ENCODE results near the gene MYH11. TPM values are rescaled to one million over a fixed set of nuclear protein-coding genes. Genes with fewer than 3 reads are reported as not detected.

Gene MYH11
- total and polyA plus RNA-seq, 5 donors, result 70.6 to 420 (median 110) TPM

GRCh38 chr16:15775663-15776304 lies 81.0 kb downstream of the MYH11 start:
- WGBS, result 63% methylated on average over 7 of the region's 7 CpGs
- no peaks in the 10 kb centered on the region for H3K4me1 ChIP-seq (ENCODE audit: control insufficient read depth, insufficient read depth, low read length)
- ATAC-seq, result no peak
- intact Hi-C loops (cut with DNase I), result loop anchor here in 2 of 4 donors (10.0 kb wide), 2 partner anchors 49 to 339 kb away; no protein-coding TSS in a partner anchor
- no peak overlapping the region for H3K27ac ChIP-seq (ENCODE audit: low read length)
- DNase-seq, result no peak
- no peak overlapping the region for H3K4me3 ChIP-seq (ENCODE audit: low read length)
- no peaks in the 10 kb centered on the region for H3K9me3 ChIP-seq (ENCODE audit: control insufficient read depth, low read length)
- H3K27me3 ChIP-seq (ENCODE audit: control insufficient read depth, insufficient read depth), result no peaks in the 10 kb centered on the region

GRCh38 chr16:15775209-15775608 lies 81.6 kb downstream of the MYH11 start:
- H3K4me1 ChIP-seq (ENCODE audit: control insufficient read depth, insufficient read depth, low read length), result no peaks in the 10 kb centered on the region
- no peak overlapping the region for H3K4me3 ChIP-seq (ENCODE audit: low read length)
- no peaks in the 10 kb centered on the region for H3K27me3 ChIP-seq (ENCODE audit: control insufficient read depth, insufficient read depth)
- no peaks in the 10 kb centered on the region for H3K9me3 ChIP-seq (ENCODE audit: control insufficient read depth, low read length)
- DNase-seq, result no peak
- intact Hi-C loops (cut with DNase I), result loop anchor here in 2 of 4 donors (10.0 kb wide), 2 partner anchors 50 to 340 kb away; no protein-coding TSS in a partner anchor
- no peak for ATAC-seq
- no peak overlapping the region for H3K27ac ChIP-seq (ENCODE audit: low read length)

- ATAC-seq (no peak), DNase-seq (no peak)
- WGBS, result 51% methylated on average over 6 of the region's 6 CpGs
- Histone ChIP-seq H3K9me3 (ENCODE audit: control insufficient read depth, low read length) (no peaks in the 10 kb centered on the region), H3K27me3 (ENCODE audit: control insufficient read depth, insufficient read depth) (no peaks in the 10 kb centered on the region), H3K4me3 (ENCODE audit: low read length) (no peak overlapping the region), H3K27ac (ENCODE audit: low read length) (no peak overlapping the region), H3K4me1 (ENCODE audit: control insufficient read depth, insufficient read depth, low read length) (no peaks in the 10 kb centered on the region)
- intact Hi-C loops (cut with DNase I), result loop anchor here in 3 of 4 donors (5.0 to 10.0 kb wide), 3 partner anchors 38 to 341 kb away; no protein-coding TSS in a partner anchor
These were observed 82.9 kb downstream of the MYH11 start for GRCh38 chr16:15773968-15774367.

- no peak overlapping the region for H3K4me3 ChIP-seq (ENCODE audit: low read length)
- H3K27ac ChIP-seq (ENCODE audit: low read length), result no peak overlapping the region
- no peaks in the 10 kb centered on the region for H3K9me3 ChIP-seq (ENCODE audit: control insufficient read depth, low read length)
- intact Hi-C loops (cut with DNase I), result loop anchor here in 3 of 4 donors (5.0 to 10.0 kb wide), 3 partner anchors 40 to 342 kb away; no protein-coding TSS in a partner anchor
- WGBS, result 81% methylated on average over 11 of the region's 11 CpGs
- H3K27me3 ChIP-seq (ENCODE audit: control insufficient read depth, insufficient read depth), result no peaks in the 10 kb centered on the region
- ATAC-seq (no peak), DNase-seq (no peak)
- H3K4me1 ChIP-seq (ENCODE audit: control insufficient read depth, insufficient read depth, low read length), result no peaks in the 10 kb centered on the region
These were observed 84.1 kb downstream of the MYH11 start for GRCh38 chr16:15772579-15773293.

- no peaks in the 10 kb centered on the region for H3K4me1 ChIP-seq (ENCODE audit: control insufficient read depth, insufficient read depth, low read length)
- no peak overlapping the region for H3K27ac ChIP-seq (ENCODE audit: low read length)
These were observed 85.1 kb downstream of the MYH11 start for GRCh38 chr16:15771694-15772093.

GRCh38 chr16:15770512-15770911 lies 86.3 kb downstream of the MYH11 start:
- H3K27ac ChIP-seq (ENCODE audit: low read length), result peak overlapping the region; percentile 75
- no peaks in the 10 kb centered on the region for H3K9me3 ChIP-seq (ENCODE audit: control insufficient read depth, low read length)
- no peaks in the 10 kb centered on the region for H3K27me3 ChIP-seq (ENCODE audit: control insufficient read depth, insufficient read depth)
- 36% methylated on average over 3 of the region's 3 CpGs for WGBS
- intact Hi-C loops (cut with DNase I), result loop anchor here in 3 of 4 donors (5.0 to 10.0 kb wide), 3 partner anchors 42 to 344 kb away; no protein-coding TSS in a partner anchor
- DNase-seq (no peak), ATAC-seq (peak; percentile 55 to 78)
- no peak overlapping the region for H3K4me3 ChIP-seq (ENCODE audit: low read length)
- no peaks in the 10 kb centered on the region for H3K4me1 ChIP-seq (ENCODE audit: control insufficient read depth, insufficient read depth, low read length)

More at GRCh38 chr16:15771694-15772093, 85.1 kb downstream of the MYH11 start:
- Histone ChIP-seq H3K4me3 (ENCODE audit: low read length) (no peak overlapping the region), H3K9me3 (ENCODE audit: control insufficient read depth, low read length) (no peaks in the 10 kb centered on the region), H3K27me3 (ENCODE audit: control insufficient read depth, insufficient read depth) (no peaks in the 10 kb centered on the region)
- intact Hi-C loops (cut with DNase I), result loop anchor here in 3 of 4 donors (5.0 to 10.0 kb wide), 3 partner anchors 41 to 343 kb away; no protein-coding TSS in a partner anchor
- ATAC-seq (no peak), DNase-seq (no peak)
- 93% methylated on average over 7 of the region's 7 CpGs for WGBS

- Histone ChIP-seq H3K27me3 (ENCODE audit: control insufficient read depth, insufficient read depth) (no peaks in the 10 kb centered on the region), H3K9me3 (ENCODE audit: control insufficient read depth, low read length) (no peaks in the 10 kb centered on the region), H3K27ac (ENCODE audit: low read length) (peak overlapping the region; percentile 75), H3K4me3 (ENCODE audit: low read length) (no peak overlapping the region), H3K4me1 (ENCODE audit: control insufficient read depth, insufficient read depth, low read length) (no peaks in the 10 kb centered on the region)
- intact Hi-C loops (cut with DNase I), result loop anchor here in 3 of 4 donors (5.0 to 10.0 kb wide), 3 partner anchors 42 to 345 kb away; no protein-coding TSS in a partner anchor
- 28% methylated on average over 7 of the region's 7 CpGs for WGBS
- DNase-seq, result peak; percentile 78 to 87 (median 80)
- ATAC-seq, result peak; percentile 85 to 93
These were observed 86.7 kb downstream of the MYH11 start for GRCh38 chr16:15770107-15770506.

- DNase-seq (no peak), ATAC-seq (no peak)
- 94% methylated on average over 8 of the region's 8 CpGs for WGBS
- intact Hi-C loops (cut with DNase I), result loop anchor here in 2 of 4 donors (5.0 to 10.0 kb wide), 3 partner anchors 48 to 356 kb away; no protein-coding TSS in a partner anchor
- no peaks in the 10 kb centered on the region for H3K9me3 ChIP-seq (ENCODE audit: control insufficient read depth, low read length)
- H3K27me3 ChIP-seq (ENCODE audit: control insufficient read depth, insufficient read depth), result no peaks in the 10 kb centered on the region
- H3K4me1 ChIP-seq (ENCODE audit: control insufficient read depth, insufficient read depth, low read length), result no peaks in the 10 kb centered on the region
- H3K4me3 ChIP-seq (ENCODE audit: low read length), result no peak overlapping the region
- peak overlapping the region; percentile 2 for H3K27ac ChIP-seq (ENCODE audit: low read length)
These were observed 87.6 kb downstream of the MYH11 start for GRCh38 chr16:15769239-15769638.

GRCh38 chr16:15768201-15768600 lies 88.6 kb downstream of the MYH11 start:
- Histone ChIP-seq H3K4me1 (ENCODE audit: control insufficient read depth, insufficient read depth, low read length) (no peaks in the 10 kb centered on the region), H3K9me3 (ENCODE audit: control insufficient read depth, low read length) (no peaks in the 10 kb centered on the region), H3K4me3 (ENCODE audit: low read length) (no peak overlapping the region), H3K27ac (ENCODE audit: low read length) (no peak overlapping the region), H3K27me3 (ENCODE audit: control insufficient read depth, insufficient read depth) (no peaks in the 10 kb centered on the region)
- ATAC-seq, result no peak
- no peak for DNase-seq
- intact Hi-C loops (cut with DNase I), result loop anchor here in 2 of 4 donors (5.0 to 10.0 kb wide), 3 partner anchors 49 to 357 kb away; no protein-coding TSS in a partner anchor
- over 99% methylated on average over 4 of the region's 4 CpGs for WGBS

- WGBS, result 95% methylated on average over 5 of the region's 5 CpGs
- no peak overlapping the region for H3K4me3 ChIP-seq (ENCODE audit: low read length)
- H3K4me1 ChIP-seq (ENCODE audit: control insufficient read depth, insufficient read depth, low read length), result no peaks in the 10 kb centered on the region
- no peak overlapping the region for H3K27ac ChIP-seq (ENCODE audit: low read length)
- no peaks in the 10 kb centered on the region for H3K27me3 ChIP-seq (ENCODE audit: control insufficient read depth, insufficient read depth)
- intact Hi-C loops (cut with DNase I), result loop anchor here in 2 of 4 donors (5.0 to 10.0 kb wide), 3 partner anchors 50 to 358 kb away; no protein-coding TSS in a partner anchor
- no peaks in the 10 kb centered on the region for H3K9me3 ChIP-seq (ENCODE audit: control insufficient read depth, low read length)
- DNase-seq (no peak), ATAC-seq (no peak)
These were observed 89.9 kb downstream of the MYH11 start for GRCh38 chr16:15766918-15767317.

- Histone ChIP-seq H3K9me3 (ENCODE audit: control insufficient read depth, low read length) (no peaks in the 10 kb centered on the region), H3K4me1 (ENCODE audit: control insufficient read depth, insufficient read depth, low read length) (no peaks in the 10 kb centered on the region), H3K27me3 (ENCODE audit: control insufficient read depth, insufficient read depth) (no peaks in the 10 kb centered on the region), H3K4me3 (ENCODE audit: low read length) (no peak overlapping the region), H3K27ac (ENCODE audit: low read length) (no peak overlapping the region)
- intact Hi-C loops (cut with DNase I), result loop anchor here in 2 of 4 donors (5.0 to 10.0 kb wide), 3 partner anchors 51 to 359 kb away; no protein-coding TSS in a partner anchor
- 39% methylated on average over 3 of the region's 3 CpGs for WGBS
- peak; percentile 32 to 50 for ATAC-seq
- no peak for DNase-seq
These were observed 90.9 kb downstream of the MYH11 start for GRCh38 chr16:15765880-15766279.
